ENCODE results near the gene MYO5B.
"Not testable (repeated sequence)": the region's sequence is repeated elsewhere in the genome, so short reads cannot be mapped to it uniquely, and the experiment has no call there.

Gene MYO5B

GRCh38 chr18:49899657-49900330, 295.2 kb downstream of the MYO5B start:
- H3K27ac ChIP-seq, result no peak overlapping the region
- TF ChIP-seq ZFX (IDR thresholded peaks at IDR 0.05), result no peak
- TF ChIP-seq CTCF (conservative IDR thresholded peaks at IDR 0.05), result no peak

DNA sequence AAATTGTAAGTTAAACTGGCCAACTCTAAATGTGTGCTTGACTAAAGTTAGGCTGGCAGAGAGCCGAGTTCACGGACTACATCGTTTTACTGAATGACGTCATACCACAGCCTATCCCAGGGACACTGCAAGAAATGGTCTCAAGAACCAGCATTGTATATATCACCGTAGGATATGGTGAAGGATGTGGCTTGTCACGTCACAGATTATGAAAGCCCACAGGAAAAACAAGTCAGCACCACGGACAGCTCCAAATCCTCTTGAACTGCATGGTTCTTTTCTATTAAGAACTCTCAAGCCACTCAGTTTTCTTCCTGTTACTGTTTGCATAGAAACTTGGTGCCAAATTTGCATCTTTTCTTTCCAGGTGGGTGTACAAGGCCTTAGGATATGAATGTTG, 296.5 kb downstream of the MYO5B start:
- H3K27ac ChIP-seq, result no peak overlapping the region
- TF ChIP-seq CTCF (conservative IDR thresholded peaks at IDR 0.05), result no peak
- TF ChIP-seq ZFX (IDR thresholded peaks at IDR 0.05), result no peak

DNA sequence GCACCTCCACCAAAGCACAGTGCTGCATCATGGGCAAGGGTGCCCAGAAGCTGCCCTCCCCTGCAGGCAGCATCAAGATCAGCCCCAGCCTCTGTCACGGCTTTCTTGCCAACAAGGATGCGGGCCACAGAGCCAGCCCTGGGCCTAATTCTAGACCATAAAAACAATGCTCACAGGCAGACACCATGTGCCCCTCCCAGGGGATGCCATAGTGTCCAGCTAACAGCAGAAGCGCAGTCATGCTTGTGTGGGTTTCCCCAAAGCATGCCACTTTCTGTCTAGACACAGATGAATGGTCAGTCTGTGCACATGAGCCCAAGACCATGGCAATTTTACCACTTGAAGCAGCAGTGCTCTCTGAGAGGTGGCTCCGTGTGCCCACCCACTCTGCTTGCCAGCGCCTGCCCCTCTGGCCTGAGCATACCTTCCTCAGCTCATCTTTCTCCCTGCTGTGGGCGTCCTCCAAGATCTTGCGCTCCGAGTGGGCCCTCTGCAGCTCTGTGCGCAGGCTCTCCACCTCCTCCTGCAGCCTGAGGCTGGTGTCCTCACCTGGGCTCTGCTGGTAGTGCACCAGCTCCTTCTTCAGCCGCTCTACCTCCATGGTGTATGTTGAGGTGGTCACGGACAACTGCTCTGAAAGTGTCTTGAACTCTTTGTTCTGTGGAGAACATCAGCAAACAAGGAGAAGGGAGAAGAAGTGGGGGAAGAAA, 300.3 kb downstream of the MYO5B start:
- TF ChIP-seq CTCF (conservative IDR thresholded peaks at IDR 0.05) (no peak), ZFX (IDR thresholded peaks at IDR 0.05) (no peak)
- no peak overlapping the region for H3K27ac ChIP-seq

- no peak overlapping the region for H3K27ac ChIP-seq
- TF ChIP-seq CTCF (conservative IDR thresholded peaks at IDR 0.05) (no peak), ZFX (IDR thresholded peaks at IDR 0.05) (no peak)
These were observed 301.9 kb downstream of the MYO5B start for GRCh38 chr18:49893036-49893435.

GRCh38 chr18:49892148-49892924, 302.6 kb downstream of the MYO5B start:
- no peak overlapping the region for H3K27ac ChIP-seq
- TF ChIP-seq ZFX (IDR thresholded peaks at IDR 0.05) (no peak), CTCF (conservative IDR thresholded peaks at IDR 0.05) (no peak)

DNA sequence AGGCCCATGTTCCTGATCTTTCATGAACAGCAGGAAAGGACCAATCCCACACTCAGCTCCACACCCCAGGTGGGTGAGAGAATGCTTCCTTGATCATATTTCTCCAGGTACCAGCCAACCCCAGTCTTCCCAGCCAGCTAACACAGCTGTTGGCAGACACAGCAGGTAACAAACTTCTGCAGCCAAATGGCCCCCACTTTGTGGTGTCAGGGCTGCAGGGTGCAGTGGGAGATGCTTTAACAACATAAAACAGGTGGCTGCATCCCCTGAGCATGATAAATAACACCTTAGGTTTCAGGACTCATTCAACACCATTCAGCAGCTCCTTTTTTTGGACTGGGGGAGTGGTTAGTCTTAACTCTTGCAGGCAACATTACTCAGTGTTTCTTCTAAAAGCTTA, 304.9 kb downstream of the MYO5B start:
- H3K27ac ChIP-seq, result no peak overlapping the region
- TF ChIP-seq ZFX (IDR thresholded peaks at IDR 0.05), result no peak
- no peak for TF ChIP-seq CTCF (conservative IDR thresholded peaks at IDR 0.05)

GRCh38 chr18:49889552-49889951, 305.4 kb downstream of the MYO5B start:
- not testable (repeated sequence) for H3K27ac ChIP-seq
